Measurements from ENCODE around the gene KCTD7. TPM values are rescaled to one million over a fixed set of nuclear protein-coding genes. Genes with fewer than 3 reads are reported as not detected.
"Not testable (repeated sequence)": the region's sequence is repeated elsewhere in the genome, so short reads cannot be mapped to it uniquely, and the experiment has no call there.

Gene KCTD7
- polyA plus RNA-seq, 2 of the 4 experiments (the other 2 are of a cell fraction) = 9.7 to 10.3 TPM

DNA sequence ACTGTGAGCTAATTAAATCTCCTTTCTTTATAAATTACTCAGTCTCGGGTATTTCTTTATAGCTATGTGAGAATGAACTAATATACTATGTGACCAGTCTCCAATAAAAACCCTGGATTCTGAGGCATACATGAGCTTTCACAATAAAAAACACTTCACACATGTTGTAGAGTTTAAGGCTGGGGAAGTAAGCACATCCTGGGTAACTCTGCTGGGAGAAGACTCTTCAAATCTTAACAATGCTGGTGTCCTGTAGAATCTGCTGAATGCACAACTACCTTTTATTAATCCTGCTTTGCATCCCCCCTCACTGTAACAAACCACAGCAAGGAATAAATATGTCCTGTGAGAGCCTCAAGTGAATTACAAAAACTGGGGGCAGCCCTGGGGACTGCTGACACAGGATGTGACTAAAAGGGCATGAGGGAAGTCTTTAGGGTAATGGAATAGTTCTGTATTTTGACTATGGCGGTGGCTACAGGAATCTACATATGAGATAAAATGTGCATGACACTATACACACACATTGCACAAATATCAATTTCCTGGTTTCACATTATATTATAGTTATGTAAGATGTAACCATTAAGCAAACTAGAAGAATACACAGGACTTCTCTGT, 45.1 kb upstream of the KCTD7 start:
- DNase-seq (ENCODE audit: low read depth in 1 of 2, low spot score in 1 of 2) (no peak), ATAC-seq (no peak), FAIRE-seq (no peak)
- Histone ChIP-seq H3K4me1 (no peaks in the 10 kb centered on the region; the same call in 2 of the 3 replicates), H3K4me3 (no peak overlapping the region), H3K9me3 (no peaks in the 10 kb centered on the region), H3K27ac (no peak overlapping the region), H3K4me2 (no peak overlapping the region)
- WGBS (ENCODE audit: missing lambda C conversion rate) = 97% methylated on average over 2 of the region's 2 CpGs
- CTCF ChIA-PET = interaction anchor here (1.2 kb wide), 1 partner anchor 26 kb away, joined by 3 read pairs; no protein-coding TSS in a partner anchor
- POLR2A ChIA-PET = no interaction called here
- TF ChIP-seq HEYL (CRISPR knock-in tag; IDR thresholded peaks at IDR 0.05) = no peak
- TF ChIP-seq, protein P1, sequence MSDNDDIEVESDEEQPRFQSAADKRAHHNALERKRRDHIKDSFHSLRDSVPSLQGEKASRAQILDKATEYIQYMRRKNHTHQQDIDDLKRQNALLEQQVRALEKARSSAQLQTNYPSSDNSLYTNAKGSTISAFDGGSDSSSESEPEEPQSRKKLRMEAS (IDR thresholded peaks at IDR 0.05) = no peak

DNA sequence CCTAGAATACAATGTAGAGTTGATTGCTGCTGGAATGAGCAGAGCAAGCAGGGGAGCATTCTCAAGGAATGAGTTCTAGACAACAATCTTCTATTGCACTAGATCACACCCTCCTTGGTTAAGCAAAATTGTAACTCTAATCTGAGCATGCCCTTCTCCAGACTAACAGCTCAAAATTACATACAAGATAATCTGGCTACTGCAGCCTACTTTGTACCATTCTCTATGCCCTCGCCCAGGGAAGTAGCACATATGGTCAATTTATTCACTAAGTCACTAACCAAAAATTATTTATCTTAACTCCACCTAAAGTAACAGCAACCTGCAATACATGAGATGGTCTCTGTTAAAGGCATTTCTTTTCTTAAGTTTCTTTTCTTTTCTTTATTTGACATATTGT, 42.5 kb upstream of the KCTD7 start:
- TF ChIP-seq MAZ (IDR thresholded peaks at IDR 0.05; ENCODE audit: borderline replicate concordance, low read depth, low read length) = no peak
- TF ChIP-seq NPAS2 (CRISPR knock-in tag; IDR thresholded peaks at IDR 0.05; ENCODE audit: borderline replicate concordance) = no peak
- TF ChIP-seq ZFP36 (IDR thresholded peaks at IDR 0.05; ENCODE audit: borderline replicate concordance, partially characterized antibody) = no peak
- no peak for TF ChIP-seq ESRRA (IDR thresholded peaks at IDR 0.05; ENCODE audit: borderline replicate concordance, low read length)
- no peak for TF ChIP-seq TFCP2L1 (CRISPR knock-in tag; IDR thresholded peaks at IDR 0.05)
- TF ChIP-seq TP53 (CRISPR knock-in tag; IDR thresholded peaks at IDR 0.05) = no peak
- no peak for TF ChIP-seq NR3C1 (IDR thresholded peaks at IDR 0.05)
- TF ChIP-seq HOXB13 (CRISPR knock-in tag; IDR thresholded peaks at IDR 0.05; ENCODE audit: low read depth) = no peak
- no peak for TF ChIP-seq HEYL (CRISPR knock-in tag; IDR thresholded peaks at IDR 0.05)
- TF ChIP-seq KDM1A (IDR thresholded peaks at IDR 0.05; ENCODE audit: low read depth) = no peak
- TF ChIP-seq POLR2A (IDR thresholded peaks at IDR 0.05; ENCODE audit: low read length) = no peak
- WGBS (ENCODE audit: missing lambda C conversion rate) = 89% methylated on average over 1 of the region's 1 CpG
- Histone ChIP-seq H3K9me3 (no peaks in the 10 kb centered on the region), H3K4me2 (no peak overlapping the region), H3K27ac (no peak overlapping the region), H3K4me3 (no peak overlapping the region), H3K4me1 (peaks cover 11% of the 10 kb centered on the region)
- ChIA-PET CTCF (no interaction called here), POLR2A (no interaction called here)
- no peak for ATAC-seq
- no peak for FAIRE-seq
- no peak for DNase-seq (ENCODE audit: low read depth in 1 of 2, low spot score in 1 of 2)

DNA sequence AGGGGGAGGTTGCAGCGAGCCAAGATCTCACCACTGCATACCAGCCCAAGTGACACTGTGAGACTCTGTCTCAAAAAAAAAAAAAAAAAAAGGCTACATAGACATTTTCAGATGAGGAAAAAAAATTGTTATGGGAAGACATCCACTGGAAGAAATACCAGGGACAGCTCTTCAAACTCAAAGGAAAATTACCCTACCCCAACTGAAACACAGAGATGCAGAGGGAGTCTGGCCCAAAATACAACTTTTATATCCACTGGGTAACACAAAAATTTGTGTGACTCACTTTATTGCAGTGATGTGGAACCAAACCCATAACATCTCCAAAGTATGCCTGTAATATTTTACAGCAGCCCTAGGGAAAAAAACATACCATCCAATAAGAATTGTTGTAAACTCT, 40.5 kb upstream of the KCTD7 start:
- H3K9me3 ChIP-seq; H3K4me2 ChIP-seq; POLR2A ChIA-PET; H3K4me3 ChIP-seq; H3K27ac ChIP-seq; FAIRE-seq; DNase-seq (ENCODE audit: low read depth in 1 of 2, low spot score in 1 of 2); ATAC-seq: not testable (repeated sequence)
- CTCF ChIA-PET = interaction anchor here (0.6 kb wide), 1 partner anchor 11 kb away, joined by 4 read pairs; no protein-coding TSS in a partner anchor
- WGBS (ENCODE audit: missing lambda C conversion rate) = 100% methylated on average over 1 of the region's 1 CpG
- peaks cover 16% of the 10 kb centered on the region for H3K4me1 ChIP-seq

DNA sequence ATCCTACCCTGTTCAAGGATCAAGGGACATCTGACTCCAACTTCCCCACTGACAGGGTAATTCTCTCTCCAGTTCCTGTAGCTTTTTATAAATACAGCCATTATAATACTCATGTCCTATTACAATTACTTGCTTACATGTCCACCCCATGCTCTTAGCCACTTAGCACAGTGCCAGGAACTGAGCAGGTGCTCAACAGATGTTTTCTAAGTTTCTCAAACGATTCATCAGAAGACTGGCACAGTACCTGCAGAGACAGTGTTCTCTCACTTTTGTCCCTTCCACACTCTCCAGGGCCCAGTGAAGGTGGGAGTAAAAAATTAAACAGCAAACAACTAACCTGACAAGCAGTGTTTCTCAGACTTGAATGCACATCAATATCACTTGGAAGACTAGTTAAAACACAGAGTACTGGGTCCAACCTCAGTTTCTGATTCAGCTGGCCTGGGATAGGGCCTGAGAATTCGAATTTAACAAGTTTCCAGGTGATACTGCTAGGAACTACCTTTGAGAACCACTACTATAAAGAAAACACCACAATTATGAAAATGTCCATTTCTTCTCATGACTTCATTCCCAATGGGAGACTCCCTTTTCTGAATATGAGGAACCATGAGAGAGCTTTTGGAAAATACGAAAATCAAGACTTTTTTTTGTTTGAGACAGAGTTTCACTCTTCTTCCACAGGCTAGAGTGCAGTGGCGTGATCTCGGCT, 39.7 kb upstream of the KCTD7 start:
- H3K4me3 ChIP-seq; H3K9me3 ChIP-seq; DNase-seq (ENCODE audit: low read depth in 1 of 2, low spot score in 1 of 2); FAIRE-seq; H3K4me2 ChIP-seq; ATAC-seq; H3K27ac ChIP-seq: not testable (repeated sequence)
- peaks cover 16% of the 10 kb centered on the region for H3K4me1 ChIP-seq
- ChIA-PET POLR2A (interaction anchor here (0.6 kb wide), 1 partner anchor 40 kb away, joined by 3 read pairs; the partner anchor contains the start of gene KCTD7), CTCF (interaction anchor here (1.0 to 1.5 kb wide), 2 partner anchors 16 to 32 kb away, joined by 3 to 5 read pairs; no protein-coding TSS in a partner anchor)
- 83% methylated on average over 5 of the region's 5 CpGs for WGBS (ENCODE audit: missing lambda C conversion rate)

DNA sequence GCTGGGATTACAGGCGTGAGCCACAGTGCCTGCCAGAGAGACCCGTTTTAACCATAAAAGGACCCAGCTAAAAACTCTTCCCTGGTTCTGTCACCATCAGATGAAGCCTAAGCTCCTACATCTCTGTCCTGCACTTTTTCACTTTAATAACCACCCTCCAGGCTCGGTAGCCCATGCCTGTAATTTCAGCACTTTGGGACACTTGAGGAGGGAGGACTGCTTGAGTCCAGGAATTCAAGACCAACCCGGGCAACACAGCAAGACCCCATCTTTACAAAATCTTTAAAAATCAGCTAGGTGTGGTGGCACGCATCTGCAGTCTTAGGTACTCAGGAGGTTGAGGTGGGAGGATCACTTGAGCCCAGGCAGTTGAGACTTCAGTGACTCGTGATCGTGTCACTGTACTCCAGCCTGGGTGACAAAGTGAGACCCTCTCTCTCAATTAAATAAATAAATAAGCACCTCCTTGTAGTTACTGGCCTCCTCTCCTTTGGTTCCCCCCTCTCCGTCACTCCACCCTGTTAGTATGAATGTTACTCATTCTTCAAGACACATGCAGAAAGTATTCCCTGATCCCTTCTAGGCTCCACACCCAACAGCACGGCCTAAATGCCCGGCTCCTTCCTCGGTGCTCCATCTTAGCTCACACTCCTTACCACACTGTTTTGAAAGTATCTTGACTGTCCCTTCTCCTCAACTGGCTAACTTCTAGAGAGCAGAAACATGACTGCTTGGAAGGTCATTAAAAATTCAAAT, 38.2 kb upstream of the KCTD7 start:
- 64% methylated on average over 11 of the region's 11 CpGs for WGBS (ENCODE audit: missing lambda C conversion rate)
- H3K4me2 ChIP-seq = peak overlapping the region; percentile 84
- FAIRE-seq, H3K9me3 ChIP-seq, POLR2A ChIA-PET: not testable (repeated sequence)
- DNase-seq (ENCODE audit: low read depth in 1 of 2, low spot score in 1 of 2) (peak; percentile 16 to 20), ATAC-seq (peak in 1 of 2 experiments; percentile 12; a peak in 2 of 6 replicates)
- H3K27ac ChIP-seq = peak overlapping the region in 1 of 2 experiments; percentile 93; a peak in 4 of 6 replicates
- peaks cover 16% of the 10 kb centered on the region for H3K4me1 ChIP-seq
- CTCF ChIA-PET = interaction anchor here (0.8 to 1.5 kb wide), 2 partner anchors 17 to 32 kb away, joined by 3 read pairs; no protein-coding TSS in a partner anchor
- peak overlapping the region; percentile 98 for H3K4me3 ChIP-seq

DNA sequence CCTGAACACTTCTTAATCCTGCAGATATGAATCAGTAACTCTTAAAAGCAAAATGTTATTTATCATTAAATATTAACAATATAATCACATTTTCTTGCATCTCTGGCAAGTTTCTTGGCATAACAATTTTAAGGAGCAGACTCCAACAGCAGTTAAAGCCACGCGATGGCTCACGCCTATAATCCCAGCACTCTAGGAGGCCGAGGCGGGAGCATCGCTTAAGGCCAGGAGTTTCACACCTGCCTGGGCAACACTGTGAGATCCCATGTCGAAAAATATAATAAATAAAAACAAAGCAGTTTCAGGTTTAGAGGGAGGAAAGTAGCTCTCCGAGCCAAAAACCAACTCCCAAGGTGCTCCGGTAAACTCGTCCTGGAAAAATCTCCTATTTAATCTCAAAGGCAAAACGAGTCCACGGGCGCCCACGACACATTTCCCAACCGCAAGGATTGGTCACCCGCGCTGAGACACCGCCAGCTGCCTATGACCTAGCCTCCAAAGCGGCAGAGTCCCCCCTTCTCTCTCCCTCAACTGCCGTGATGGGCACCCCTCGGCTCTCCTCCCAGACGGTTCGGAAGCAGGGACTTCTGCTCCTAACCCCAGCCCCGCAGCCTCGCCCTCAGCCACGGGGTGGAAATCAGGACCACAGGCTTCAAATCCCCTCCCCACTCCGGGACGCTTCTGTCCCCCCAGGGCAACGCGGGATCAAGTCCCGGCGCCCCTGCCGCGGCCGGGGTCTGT, 37.5 kb upstream of the KCTD7 start:
- H3K9me3 ChIP-seq, FAIRE-seq, CTCF ChIA-PET: not testable (repeated sequence)
- Histone ChIP-seq H3K4me3 (peak overlapping the region; percentile 98), H3K4me1 (peaks cover 16% of the 10 kb centered on the region), H3K27ac (peak overlapping the region; percentile 90 to 93), H3K4me2 (peak overlapping the region; percentile 84)
- DNase-seq (ENCODE audit: low read depth in 1 of 2, low spot score in 1 of 2) (peak in 1 of 2 experiments; percentile 8), ATAC-seq (peak; percentile 45 to 55; a peak in 5 of 6 replicates)
- WGBS (ENCODE audit: missing lambda C conversion rate) = 8% methylated on average over 24 of the region's 35 CpGs
- POLR2A ChIA-PET = interaction anchor here (0.6 to 1.0 kb wide), 2 partner anchors 37 to 390 kb away, joined by 4 to 7 read pairs; partner anchors contain the start of gene KCTD7
